Caco-2 (cell line): ENCODE results near the gene RPS27. TPM values are rescaled to one million over a fixed set of nuclear protein-coding genes. Genes with fewer than 3 reads are reported as not detected.
"Not testable (repeated sequence)": the region's sequence is repeated elsewhere in the genome, so short reads cannot be mapped to it uniquely, and the experiment has no call there.

ENCODE experiments used
- BruUV-seq: library from RNA; stranded (reverse); fragments of 400-500 nt; replicated peaks from 2 replicates; lab custom pipeline; 2021; lab: Mats Ljungman, UMichigan
- CTCF ChIA-PET: fragments of 300-600 bp; sonication (Branson Sonifier 250); formaldehyde crosslinking; loops from one replicate; lab custom pipeline; 2022; ENCODE audit warnings: antibody characterized with exemption; lab: Charles Lee
- POLR2A ChIA-PET: fragments of 300-600 bp; sonication (Branson Sonifier 250); formaldehyde crosslinking; loops from one replicate; lab custom pipeline; 2022; ENCODE audit warnings: antibody characterized with exemption; lab: Charles Lee
- DNase-seq, 2 experiments: peaks; one replicate each; pipeline versions ENCODE4 v3.0.0 to v3.0.0-alpha.2; 2020 to 2022
- H3K27me3 ChIP-seq: replicated peaks from 2 replicates; pipeline ENCODE4 v1.6.0; 2011; ENCODE audit warnings: low read length; ENCODE audit not compliant: control insufficient read depth, insufficient read depth
- H3K36me3 ChIP-seq: 2 replicates; pipeline ENCODE4 v1.5.1; 2011; ENCODE audit warnings: low read length; ENCODE audit not compliant: control insufficient read depth, insufficient read depth
- H3K4me1 ChIP-seq: fragments of 250-450 bp; sonication (Bioruptor Pico); 2 replicates; pipeline ENCODE4 v1.5.1; 2020; ENCODE audit warnings: mild to moderate bottlenecking
- H3K4me3 ChIP-seq: 2 replicates; pipeline ENCODE4 v1.5.1; 2011; ENCODE audit warnings: low read depth, mild to moderate bottlenecking, control low read depth, low read length
- H3K9me3 ChIP-seq: fragments of 250-450 bp; sonication (Bioruptor Pico); 2 replicates; pipeline ENCODE4 v1.5.1; 2020; ENCODE audit warnings: mild to moderate bottlenecking, moderate library complexity
- H3K27ac Mint-ChIP-seq: one replicate; pipeline ENCODE4 v1.8.0; 2022; ENCODE audit warnings: mixed read lengths; ENCODE audit not compliant: unreplicated experiment
- H3K27me3 Mint-ChIP-seq: one replicate; pipeline ENCODE4 v1.8.0; 2022; ENCODE audit warnings: mixed read lengths; ENCODE audit not compliant: insufficient read depth, unreplicated experiment
- H3K36me3 Mint-ChIP-seq: one replicate; pipeline ENCODE4 v1.8.0; 2022; ENCODE audit warnings: mild to moderate bottlenecking, mixed read lengths; ENCODE audit not compliant: insufficient read depth, unreplicated experiment
- H3K4me1 Mint-ChIP-seq: one replicate; pipeline ENCODE4 v1.8.0; 2022; ENCODE audit warnings: low read depth, mixed read lengths; ENCODE audit not compliant: unreplicated experiment
- H3K4me3 Mint-ChIP-seq: one replicate; pipeline ENCODE4 v1.8.0; 2022; ENCODE audit warnings: mild to moderate bottlenecking, moderate library complexity, mixed read lengths; ENCODE audit not compliant: unreplicated experiment
- H3K9me3 Mint-ChIP-seq: one replicate; pipeline ENCODE4 v1.8.0; 2022; ENCODE audit warnings: mixed read lengths; ENCODE audit not compliant: unreplicated experiment
- intact Hi-C: fragments of 100-400 bp; cut with micrococcal nuclease; formaldehyde crosslinking; loops from one replicate; pipeline ENCODE4 v1.10.0; 2022; ENCODE audit not compliant: unreplicated experiment
- total RNA-seq: library from RNA; stranded (reverse); gene quantifications from 2 replicates; pipeline ENCODE4 v1.2.3, GENCODE V29; 2022
- TF ChIP-seq, protein P1 (sequence below), 2 experiments: fragments of 200-600 bp in 1 of 2; IDR thresholded peaks; 1 replicate in 1 of 2; 2 replicates in 1 of 2; pipeline versions ENCODE4 v1.5.1 to v1.8.0; 2011 to 2022; ENCODE audit warnings: antibody characterized with exemption in 1 of 2, control low read depth in 1 of 2, inconsistent platforms in 1 of 2, low read depth in 1 of 2, low read length in 1 of 2, mild to moderate bottlenecking in 1 of 2, moderate library complexity in 1 of 2; ENCODE audit not compliant: insufficient read depth in 1 of 2, severe bottlenecking in 1 of 2, unreplicated experiment in 1 of 2

The RPS27 gene
- total RNA-seq, 1 experiment from 2014 or later: 2,676 TPM

DNA sequence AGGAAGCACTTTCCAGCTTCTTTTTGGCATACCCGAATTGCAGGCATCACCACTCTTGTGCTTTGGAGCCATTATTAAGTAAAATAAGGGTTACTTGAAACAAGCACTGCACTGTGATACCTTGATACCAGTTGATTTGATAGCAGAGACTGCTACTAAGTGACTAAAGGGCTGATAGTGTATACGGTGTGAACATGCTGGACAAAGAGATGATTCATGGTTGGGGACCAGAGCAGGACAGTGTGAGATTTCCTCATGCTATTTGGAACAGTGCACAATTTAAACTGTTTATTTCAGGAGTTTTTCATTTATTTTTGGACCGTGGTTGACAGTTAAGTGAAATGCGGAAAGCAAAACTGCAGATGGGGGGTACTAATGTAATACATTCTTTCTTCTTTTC lies 9.9 kb downstream of the RPS27 start:
- no peak for DNase-seq
- BruUV-seq: no TSS peak
- no peaks in the 10 kb centered on the region for H3K27me3 ChIP-seq
- Mint-ChIP-seq H3K9me3 (peaks cover 4% of the 10 kb centered on the region), H3K4me1 (peaks cover 16% of the 10 kb centered on the region), H3K27me3 (no peaks in the 10 kb centered on the region), H3K36me3 (peaks cover 26% of the 10 kb centered on the region), H3K4me3 (no peak overlapping the region), H3K27ac (peak overlapping the region; percentile 97)
- 0 out of 2 replicates have a peak, but pooled peaks cover 4% of the 10 kb centered on the region for H3K9me3 ChIP-seq
- no peaks in the 10 kb centered on the region for H3K36me3 ChIP-seq
- CTCF ChIA-PET: no interaction called here
- POLR2A ChIA-PET: no interaction called here
- H3K4me1 ChIP-seq: peaks cover 32% of the 10 kb centered on the region
- TF ChIP-seq, protein P1, sequence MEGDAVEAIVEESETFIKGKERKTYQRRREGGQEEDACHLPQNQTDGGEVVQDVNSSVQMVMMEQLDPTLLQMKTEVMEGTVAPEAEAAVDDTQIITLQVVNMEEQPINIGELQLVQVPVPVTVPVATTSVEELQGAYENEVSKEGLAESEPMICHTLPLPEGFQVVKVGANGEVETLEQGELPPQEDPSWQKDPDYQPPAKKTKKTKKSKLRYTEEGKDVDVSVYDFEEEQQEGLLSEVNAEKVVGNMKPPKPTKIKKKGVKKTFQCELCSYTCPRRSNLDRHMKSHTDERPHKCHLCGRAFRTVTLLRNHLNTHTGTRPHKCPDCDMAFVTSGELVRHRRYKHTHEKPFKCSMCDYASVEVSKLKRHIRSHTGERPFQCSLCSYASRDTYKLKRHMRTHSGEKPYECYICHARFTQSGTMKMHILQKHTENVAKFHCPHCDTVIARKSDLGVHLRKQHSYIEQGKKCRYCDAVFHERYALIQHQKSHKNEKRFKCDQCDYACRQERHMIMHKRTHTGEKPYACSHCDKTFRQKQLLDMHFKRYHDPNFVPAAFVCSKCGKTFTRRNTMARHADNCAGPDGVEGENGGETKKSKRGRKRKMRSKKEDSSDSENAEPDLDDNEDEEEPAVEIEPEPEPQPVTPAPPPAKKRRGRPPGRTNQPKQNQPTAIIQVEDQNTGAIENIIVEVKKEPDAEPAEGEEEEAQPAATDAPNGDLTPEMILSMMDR (IDR thresholded peaks at IDR 0.05; ENCODE audit: insufficient read depth in 1 of 2, low read depth in 1 of 2, low read length in 1 of 2, severe bottlenecking in 1 of 2, unreplicated experiment in 1 of 2): no peak
- intact Hi-C loops: loop anchor here (5.0 kb wide), 3 partner anchors 102 to 272 kb away; partner anchors contain the start of gene HAX1
- H3K4me3 ChIP-seq: no peak overlapping the region

GRCh38 chr1:154006136-154006535 lies 15.6 kb downstream of the RPS27 start:
- no peaks in the 10 kb centered on the region for H3K27me3 ChIP-seq
- TF ChIP-seq, protein P1 (IDR thresholded peaks at IDR 0.05; ENCODE audit: insufficient read depth in 1 of 2, low read depth in 1 of 2, low read length in 1 of 2, severe bottlenecking in 1 of 2, unreplicated experiment in 1 of 2): no peak
- ChIA-PET POLR2A (no interaction called here), CTCF (no interaction called here)
- H3K4me1 ChIP-seq: peaks cover 16% of the 10 kb centered on the region
- intact Hi-C loops: no loop called here
- no peaks in the 10 kb centered on the region for H3K9me3 ChIP-seq
- no peak for DNase-seq
- no peak overlapping the region for H3K4me3 ChIP-seq
- Mint-ChIP-seq H3K36me3 (peaks cover 9% of the 10 kb centered on the region), H3K4me1 (peaks cover 16% of the 10 kb centered on the region), H3K4me3 (no peak overlapping the region), H3K27me3 (no peaks in the 10 kb centered on the region), H3K9me3 (no peaks in the 10 kb centered on the region), H3K27ac (no peak overlapping the region)
- no peaks in the 10 kb centered on the region for H3K36me3 ChIP-seq
- BruUV-seq: no TSS peak

- Mint-ChIP-seq H3K27ac (no peak overlapping the region), H3K36me3 (no peaks in the 10 kb centered on the region), H3K4me3 (no peak overlapping the region), H3K27me3 (no peaks in the 10 kb centered on the region), H3K9me3 (no peaks in the 10 kb centered on the region), H3K4me1 (peaks cover 13% of the 10 kb centered on the region)
- H3K4me1 ChIP-seq: peaks cover 6% of the 10 kb centered on the region; the same call in 1 of the 2 replicates
- H3K4me3 ChIP-seq: no peak overlapping the region
- CTCF ChIA-PET: no interaction called here
- DNase-seq: no peak
- no peaks in the 10 kb centered on the region for H3K27me3 ChIP-seq
- H3K36me3 ChIP-seq: no peaks in the 10 kb centered on the region
- H3K9me3 ChIP-seq: no peaks in the 10 kb centered on the region
- POLR2A ChIA-PET: no interaction called here
- TF ChIP-seq, protein P1 (IDR thresholded peaks at IDR 0.05; ENCODE audit: insufficient read depth in 1 of 2, low read depth in 1 of 2, low read length in 1 of 2, severe bottlenecking in 1 of 2, unreplicated experiment in 1 of 2): no peak
- BruUV-seq: no TSS peak
- intact Hi-C loops: no loop called here
Observed at GRCh38 chr1:154012129-154012528, 21.6 kb downstream of the RPS27 start.

DNA sequence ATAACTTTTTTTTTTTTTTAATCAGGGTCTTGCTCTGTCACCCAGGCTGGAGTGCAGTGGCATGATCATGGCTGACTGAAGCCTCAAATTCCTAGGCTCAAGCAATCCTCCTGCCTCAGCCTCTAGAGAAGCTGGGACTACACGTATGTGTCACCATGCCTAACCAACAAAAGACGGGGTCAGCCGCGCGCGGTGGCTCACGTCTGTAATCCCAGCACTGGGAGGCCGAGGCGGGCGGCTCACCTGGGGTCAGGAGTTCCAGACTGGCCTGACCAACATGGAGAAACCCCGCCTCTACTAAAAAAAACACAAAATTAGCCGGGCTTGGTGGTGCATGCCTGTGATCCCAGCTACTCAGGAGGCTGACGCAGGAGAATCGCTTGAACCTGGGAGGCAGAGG lies 22.0 kb downstream of the RPS27 start:
- peaks cover 13% of the 10 kb centered on the region for H3K4me1 Mint-ChIP-seq
- H3K36me3 Mint-ChIP-seq, H3K9me3 ChIP-seq, H3K4me1 ChIP-seq, H3K27me3 Mint-ChIP-seq, BruUV-seq, H3K4me3 ChIP-seq, H3K4me3 Mint-ChIP-seq, H3K36me3 ChIP-seq, CTCF ChIA-PET, H3K9me3 Mint-ChIP-seq, H3K27me3 ChIP-seq, intact Hi-C loops, DNase-seq, H3K27ac Mint-ChIP-seq, POLR2A ChIA-PET: not testable (repeated sequence)
